ENCODE measurements around the gene CTSD. TPM values are rescaled to one million over a fixed set of nuclear protein-coding genes. Genes with fewer than 3 reads are reported as not detected.

The CTSD gene
- total RNA-seq, 4 donors from 2014 or later, result 385 to 583 (median 429) TPM

GRCh38 chr11:1755692-1756561 is 7.8 kb downstream of the CTSD start:
- peaks cover 4 to 68% (median 53%) of the 10 kb centered on the region in 4 donors for H3K4me1 ChIP-seq
- H3K9me3 ChIP-seq, result no peaks in the 10 kb centered on the region
- peak overlapping the region in 2 of 4 donors; percentile 94 to 99 for H3K27ac ChIP-seq
- H3K4me3 ChIP-seq, result no peak overlapping the region
- peaks cover 0 to 91% (median 30%) of the 10 kb centered on the region in 3 donors for H3K36me3 ChIP-seq
- no peaks in the 10 kb centered on the region for H3K27me3 ChIP-seq
- DNase-seq (ENCODE audit: low spot score in 2 of 2), result no peak
- 75% methylated on average over 16 of the region's 16 CpGs for WGBS, 2 donors
- TF ChIP-seq, protein P1, sequence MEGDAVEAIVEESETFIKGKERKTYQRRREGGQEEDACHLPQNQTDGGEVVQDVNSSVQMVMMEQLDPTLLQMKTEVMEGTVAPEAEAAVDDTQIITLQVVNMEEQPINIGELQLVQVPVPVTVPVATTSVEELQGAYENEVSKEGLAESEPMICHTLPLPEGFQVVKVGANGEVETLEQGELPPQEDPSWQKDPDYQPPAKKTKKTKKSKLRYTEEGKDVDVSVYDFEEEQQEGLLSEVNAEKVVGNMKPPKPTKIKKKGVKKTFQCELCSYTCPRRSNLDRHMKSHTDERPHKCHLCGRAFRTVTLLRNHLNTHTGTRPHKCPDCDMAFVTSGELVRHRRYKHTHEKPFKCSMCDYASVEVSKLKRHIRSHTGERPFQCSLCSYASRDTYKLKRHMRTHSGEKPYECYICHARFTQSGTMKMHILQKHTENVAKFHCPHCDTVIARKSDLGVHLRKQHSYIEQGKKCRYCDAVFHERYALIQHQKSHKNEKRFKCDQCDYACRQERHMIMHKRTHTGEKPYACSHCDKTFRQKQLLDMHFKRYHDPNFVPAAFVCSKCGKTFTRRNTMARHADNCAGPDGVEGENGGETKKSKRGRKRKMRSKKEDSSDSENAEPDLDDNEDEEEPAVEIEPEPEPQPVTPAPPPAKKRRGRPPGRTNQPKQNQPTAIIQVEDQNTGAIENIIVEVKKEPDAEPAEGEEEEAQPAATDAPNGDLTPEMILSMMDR (IDR thresholded peaks at IDR 0.05), result no peak
- TF ChIP-seq POLR2A (IDR thresholded peaks at IDR 0.05) (no peak), EP300 (IDR thresholded peaks at IDR 0.05) (no peak)

DNA sequence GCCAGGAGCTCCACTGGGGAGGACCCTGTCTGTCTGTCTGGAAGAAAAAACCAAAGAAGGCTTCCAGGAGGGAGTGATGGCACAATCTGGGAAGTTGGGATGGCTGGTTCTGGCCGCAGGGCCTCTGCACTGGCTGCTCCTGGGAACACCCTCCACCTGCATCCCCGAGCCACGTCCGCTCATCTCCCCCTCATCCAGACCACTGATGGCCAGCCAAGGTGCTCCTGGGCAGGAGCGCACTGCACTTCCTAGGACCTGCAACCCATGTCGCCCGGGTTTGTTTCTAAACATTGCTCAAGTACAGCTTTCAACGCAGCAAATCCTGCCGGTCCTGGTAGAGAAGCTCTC is 8.4 kb downstream of the CTSD start:
- TF ChIP-seq EP300 (IDR thresholded peaks at IDR 0.05) (no peak), POLR2A (IDR thresholded peaks at IDR 0.05) (no peak)
- TF ChIP-seq, protein P1 (IDR thresholded peaks at IDR 0.05), result no peak
- no peaks in the 10 kb centered on the region for H3K9me3 ChIP-seq
- peak overlapping the region in 2 of 4 donors; percentile 94 to 99 for H3K27ac ChIP-seq
- no peak overlapping the region for H3K4me3 ChIP-seq
- WGBS, 2 donors, result 86 to 96% methylated on average over 5 to 9 of the region's 9 CpGs
- H3K27me3 ChIP-seq, result no peaks in the 10 kb centered on the region
- peaks cover 4 to 68% (median 54%) of the 10 kb centered on the region in 4 donors for H3K4me1 ChIP-seq
- DNase-seq (ENCODE audit: low spot score in 2 of 2), result no peak
- peaks cover 0 to 85% (median 30%) of the 10 kb centered on the region in 3 donors for H3K36me3 ChIP-seq

DNA sequence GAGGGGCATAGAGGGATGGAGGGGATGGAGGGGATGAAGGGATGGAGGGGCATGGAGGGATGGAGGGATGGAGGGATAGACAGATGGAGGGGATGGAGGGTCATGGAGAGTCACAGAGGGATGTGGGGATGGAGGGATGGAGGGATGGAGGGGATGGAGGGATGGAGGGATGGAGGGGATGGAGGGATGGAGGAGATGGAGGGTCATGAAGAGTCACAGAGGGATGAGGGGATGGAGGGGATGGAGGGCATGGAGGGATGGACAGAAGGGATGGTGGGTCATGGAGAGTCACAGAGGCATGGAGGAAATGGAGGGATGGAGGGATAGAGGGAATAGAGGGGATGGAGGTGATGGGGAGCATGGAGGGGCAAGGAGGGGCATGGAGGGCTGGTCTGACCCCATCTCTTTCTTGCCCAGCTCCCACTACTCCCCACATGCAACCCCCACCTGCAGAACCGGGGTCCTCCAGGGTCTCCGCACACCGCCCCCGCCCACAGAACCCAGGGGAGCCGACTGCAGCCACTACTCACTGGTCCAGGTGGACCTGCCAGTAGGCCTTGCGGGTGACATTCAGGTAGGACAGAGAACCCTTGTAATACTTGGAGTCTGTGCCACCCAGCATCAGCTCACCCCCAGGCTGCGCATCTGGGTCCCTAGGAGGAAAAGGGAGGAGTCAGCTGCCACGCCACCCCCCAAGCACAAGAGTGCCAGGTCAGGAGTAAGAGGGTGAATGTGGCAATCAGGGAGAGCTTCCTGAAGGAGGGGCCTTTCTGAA is 9.2 kb downstream of the CTSD start:
- H3K27ac ChIP-seq, result peak overlapping the region in 1 of 4 donors; percentile 8
- no peak for DNase-seq (ENCODE audit: low spot score in 2 of 2)
- H3K4me1 ChIP-seq, result peaks cover 0 to 68% (median 50%) of the 10 kb centered on the region in 4 donors
- WGBS, 2 donors, result 88 to 94% methylated on average over 6 to 8 of the region's 8 CpGs
- H3K4me3 ChIP-seq, result no peak overlapping the region
- H3K9me3 ChIP-seq, result no peaks in the 10 kb centered on the region
- H3K27me3 ChIP-seq, result no peaks in the 10 kb centered on the region
- H3K36me3 ChIP-seq, result peaks cover 0 to 78% (median 27%) of the 10 kb centered on the region in 3 donors
- TF ChIP-seq EP300 (IDR thresholded peaks at IDR 0.05) (no peak), POLR2A (IDR thresholded peaks at IDR 0.05) (no peak)
- TF ChIP-seq, protein P1 (IDR thresholded peaks at IDR 0.05), result no peak

DNA sequence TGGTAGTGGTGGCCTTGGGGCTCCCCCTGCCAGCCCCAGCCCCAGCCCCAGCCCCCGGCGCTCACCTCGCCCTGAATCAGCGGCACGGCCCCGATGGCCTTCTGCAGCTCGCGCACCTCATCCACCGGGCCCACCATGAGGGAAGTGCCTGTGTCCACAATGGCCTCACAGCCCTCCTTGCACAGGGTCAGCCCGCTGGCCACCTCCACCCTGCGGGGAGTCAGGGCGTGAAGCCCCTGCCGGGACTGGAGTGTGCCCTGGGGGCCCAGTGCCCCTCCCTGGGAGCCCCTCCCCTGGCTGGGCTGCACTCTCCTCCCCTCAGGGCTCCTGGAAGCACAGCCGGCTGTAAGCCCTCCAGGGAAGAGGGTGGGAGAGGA is 9.8 kb downstream of the CTSD start:
- TF ChIP-seq, protein P1 (IDR thresholded peaks at IDR 0.05), result no peak
- TF ChIP-seq EP300 (IDR thresholded peaks at IDR 0.05), result no peak
- TF ChIP-seq POLR2A (IDR thresholded peaks at IDR 0.05), result no peak
- Histone ChIP-seq H3K4me1 (peaks cover 0 to 68% (median 46%) of the 10 kb centered on the region in 4 donors), H3K9me3 (no peaks in the 10 kb centered on the region), H3K36me3 (peaks cover 0 to 71% (median 23%) of the 10 kb centered on the region in 3 donors), H3K4me3 (no peak overlapping the region), H3K27me3 (peaks cover 0 to 3% of the 10 kb centered on the region in 2 donors), H3K27ac (peak overlapping the region in 2 of 4 donors; percentile 34 to 55)
- no peak for DNase-seq (ENCODE audit: low spot score in 2 of 2)
- 82 to 83% methylated on average over 14 of the region's 14 CpGs for WGBS, 2 donors

All from tibial nerve (tissue), 4 donors.